GM12874 (cell line): Measurements from ENCODE around the gene PHOSPHO1.

Experiments
- CTCF ChIP-seq: IDR thresholded peaks from 2 replicates; pipeline ENCODE4 v1.5.1; 2011; ENCODE audit warnings: low read depth, mild to moderate bottlenecking, control low read depth, low read length, moderate library complexity; ENCODE audit not compliant: insufficient read depth

PHOSPHO1 gene

GRCh38 chr17:49249890-49250522, 19.4 kb upstream of the PHOSPHO1 start:
- TF ChIP-seq CTCF, result no peak

- no peak for TF ChIP-seq CTCF
These were observed 18.8 kb upstream of the PHOSPHO1 start for GRCh38 chr17:49249292-49249794.

- TF ChIP-seq CTCF, result no peak
These were observed 17.4 kb upstream of the PHOSPHO1 start for GRCh38 chr17:49247944-49248343.

- no peak for TF ChIP-seq CTCF
These were observed 14.3 kb upstream of the PHOSPHO1 start for GRCh38 chr17:49244839-49245238.

GRCh38 chr17:49242813-49243212, 12.2 kb upstream of the PHOSPHO1 start:
- no peak for TF ChIP-seq CTCF

GRCh38 chr17:49241692-49242397, 11.3 kb upstream of the PHOSPHO1 start:
- TF ChIP-seq CTCF, result no peak

GRCh38 chr17:49241040-49241439, 10.5 kb upstream of the PHOSPHO1 start:
- no peak for TF ChIP-seq CTCF
